OCI-LY7 (cell line): ENCODE results near the gene FRRS1. TPM values are rescaled to one million over a fixed set of nuclear protein-coding genes. Genes with fewer than 3 reads are reported as not detected.

Experiments
- BruUV-seq: library from RNA; stranded (reverse); fragments of 400-500 nt; replicated peaks from 2 replicates; lab custom pipeline; 2021; lab: Mats Ljungman, UMichigan
- CTCF ChIA-PET: fragments of 300-600 bp; sonication (Branson Sonifier 250); formaldehyde crosslinking; loops from one replicate; lab custom pipeline; 2022; ENCODE audit warnings: antibody characterized with exemption; ENCODE audit not compliant: unreplicated experiment; lab: Charles Lee
- POLR2A ChIA-PET: fragments of 300-600 bp; sonication (Branson Sonifier 250); formaldehyde crosslinking; loops from one replicate; lab custom pipeline; 2022; ENCODE audit warnings: antibody characterized with exemption; lab: Charles Lee
- DNase-seq: peaks from one replicate; pipeline ENCODE4 v3.0.0-alpha.2; 2015; ENCODE audit warnings: low spot score
- H2AFZ ChIP-seq: fragments of 200-600 bp; sonication (generic), shearing (Covaris generic); 2 replicates; pipeline ENCODE4 v1.6.1; 2014; ENCODE audit warnings: mild to moderate bottlenecking, antibody characterized with exemption, low read length, moderate library complexity
- H3K27ac ChIP-seq: fragments of 200-600 bp; sonication (generic); 2 replicates; pipeline ENCODE4 v1.5.1; 2014; ENCODE audit warnings: mixed run types, low read depth, mild to moderate bottlenecking, moderate library complexity, low read length, inconsistent platforms; ENCODE audit not compliant: poor library complexity, severe bottlenecking
- H3K36me3 ChIP-seq: fragments of 200-600 bp; sonication (generic); 2 replicates; pipeline ENCODE4 v1.6.1; 2014; ENCODE audit warnings: mild to moderate bottlenecking, antibody characterized with exemption, low read length, moderate library complexity, mixed read lengths; ENCODE audit not compliant: insufficient read depth
- H3K4me1 ChIP-seq: fragments of 200-600 bp; sonication (generic); 2 replicates; pipeline ENCODE4 v1.5.1; 2014; ENCODE audit warnings: mild to moderate bottlenecking, low read length; ENCODE audit not compliant: insufficient read depth, poor library complexity, severe bottlenecking
- H3K4me2 ChIP-seq: fragments of 200-600 bp; sonication (generic); 2 replicates; pipeline ENCODE4 v1.6.1; 2014; ENCODE audit warnings: mild to moderate bottlenecking, low read length
- H3K4me3 ChIP-seq: fragments of 200-600 bp; sonication (generic); 2 replicates; pipeline ENCODE4 v1.5.1; 2014; ENCODE audit warnings: mild to moderate bottlenecking, low read depth, low read length; ENCODE audit not compliant: poor library complexity, severe bottlenecking
- H3K79me2 ChIP-seq: fragments of 200-600 bp; sonication (generic); 2 replicates; pipeline ENCODE4 v1.6.1; 2016; ENCODE audit warnings: low read depth, mild to moderate bottlenecking, low read length, moderate library complexity, mixed read lengths; ENCODE audit not compliant: insufficient read depth
- H3K9me2 ChIP-seq: fragments of 200-600 bp; sonication (generic); 2 replicates; pipeline ENCODE4 v1.6.1; 2016; ENCODE audit warnings: mild to moderate bottlenecking, low read length, mixed read lengths; ENCODE audit not compliant: insufficient read depth
- H3K9me3 ChIP-seq: fragments of 200-600 bp; sonication (generic); 2 replicates; pipeline ENCODE4 v1.6.1; 2014; ENCODE audit warnings: mild to moderate bottlenecking, mixed run types, low read length, mixed read lengths
- H4K20me1 ChIP-seq: fragments of 200-600 bp; sonication (generic); 2 replicates; pipeline ENCODE4 v1.6.1; 2014; ENCODE audit warnings: mild to moderate bottlenecking, antibody characterized with exemption, low read length, moderate library complexity, mixed read lengths; ENCODE audit not compliant: insufficient read depth
- EZH2phosphoT487 ChIP-seq: fragments of 200-600 bp; sonication (generic); IDR thresholded peaks from 2 replicates; pipeline ENCODE4 v1.6.1; 2018; ENCODE audit warnings: low read depth, borderline replicate concordance, mild to moderate bottlenecking, mixed run types, antibody characterized with exemption, low read length, moderate library complexity, mixed read lengths
- intact Hi-C: fragments of 100-400 bp; cut with micrococcal nuclease; formaldehyde crosslinking; loops from one replicate; pipeline ENCODE4 v1.10.0; 2022; ENCODE audit not compliant: unreplicated experiment
- total RNA-seq, 2 experiments: library from RNA; depleted of rRNA in 1 of 2; stranded (reverse); fragments of >200 nt in 1 of 2; shearing (Covaris generic) in 1 of 2; gene quantifications; 2 replicates each; pipeline ENCODE4 v1.2.3, GENCODE V29; 2014 to 2022
- TF ChIP-seq, protein P1 (sequence below): fragments of 200-600 bp; sonication (generic); conservative IDR thresholded peaks from 2 replicates; pipeline ENCODE4 v1.5.1; 2014; ENCODE audit warnings: mild to moderate bottlenecking, antibody characterized with exemption, low read length, moderate library complexity, mixed read lengths

The FRRS1 gene
- total RNA-seq, 2 experiments from 2014 or later, result 4.5 to 6.5 TPM

DNA sequence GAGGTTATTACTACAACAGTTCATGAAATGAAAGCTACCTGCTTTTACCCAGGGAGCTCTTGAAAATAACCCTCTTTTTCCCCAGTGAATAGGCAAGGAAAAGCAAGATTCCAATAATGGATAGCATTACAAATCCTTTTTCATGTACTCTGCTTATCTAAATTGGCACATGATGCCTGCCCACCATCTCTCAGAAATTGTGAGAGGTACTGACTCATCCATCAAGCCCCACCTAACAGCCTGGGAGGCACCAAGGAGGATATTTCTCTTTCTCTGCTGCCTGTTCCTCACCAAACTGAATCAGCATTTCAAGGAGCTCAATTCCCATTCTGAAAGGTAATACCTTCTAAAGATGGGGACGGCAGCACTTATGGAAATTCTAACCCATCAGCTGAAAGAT lies 86.2 kb downstream of the FRRS1 start:
- DNase-seq, result no peak
- no peaks in the 10 kb centered on the region for H3K4me1 ChIP-seq
- ChIA-PET POLR2A (interaction anchor here (0.6 to 1.7 kb wide), 2 partner anchors 11 to 570 kb away, joined by 3 to 7 read pairs; no protein-coding TSS in a partner anchor), CTCF (no interaction called here)
- TF ChIP-seq, protein P1, sequence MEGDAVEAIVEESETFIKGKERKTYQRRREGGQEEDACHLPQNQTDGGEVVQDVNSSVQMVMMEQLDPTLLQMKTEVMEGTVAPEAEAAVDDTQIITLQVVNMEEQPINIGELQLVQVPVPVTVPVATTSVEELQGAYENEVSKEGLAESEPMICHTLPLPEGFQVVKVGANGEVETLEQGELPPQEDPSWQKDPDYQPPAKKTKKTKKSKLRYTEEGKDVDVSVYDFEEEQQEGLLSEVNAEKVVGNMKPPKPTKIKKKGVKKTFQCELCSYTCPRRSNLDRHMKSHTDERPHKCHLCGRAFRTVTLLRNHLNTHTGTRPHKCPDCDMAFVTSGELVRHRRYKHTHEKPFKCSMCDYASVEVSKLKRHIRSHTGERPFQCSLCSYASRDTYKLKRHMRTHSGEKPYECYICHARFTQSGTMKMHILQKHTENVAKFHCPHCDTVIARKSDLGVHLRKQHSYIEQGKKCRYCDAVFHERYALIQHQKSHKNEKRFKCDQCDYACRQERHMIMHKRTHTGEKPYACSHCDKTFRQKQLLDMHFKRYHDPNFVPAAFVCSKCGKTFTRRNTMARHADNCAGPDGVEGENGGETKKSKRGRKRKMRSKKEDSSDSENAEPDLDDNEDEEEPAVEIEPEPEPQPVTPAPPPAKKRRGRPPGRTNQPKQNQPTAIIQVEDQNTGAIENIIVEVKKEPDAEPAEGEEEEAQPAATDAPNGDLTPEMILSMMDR, result no peak
- TF ChIP-seq EZH2phosphoT487, result no peak
- H3K4me2 ChIP-seq, result no peak overlapping the region
- no peaks in the 10 kb centered on the region for H4K20me1 ChIP-seq
- intact Hi-C loops, result no loop called here
- no peaks in the 10 kb centered on the region for H3K9me3 ChIP-seq
- BruUV-seq, result no TSS peak
- no peaks in the 10 kb centered on the region for H3K36me3 ChIP-seq
- no peak overlapping the region for H3K4me3 ChIP-seq
- no peaks in the 10 kb centered on the region for H3K79me2 ChIP-seq
- H2AFZ ChIP-seq, result no peak overlapping the region
- no peak overlapping the region for H3K27ac ChIP-seq
- no peaks in the 10 kb centered on the region for H3K9me2 ChIP-seq

DNA sequence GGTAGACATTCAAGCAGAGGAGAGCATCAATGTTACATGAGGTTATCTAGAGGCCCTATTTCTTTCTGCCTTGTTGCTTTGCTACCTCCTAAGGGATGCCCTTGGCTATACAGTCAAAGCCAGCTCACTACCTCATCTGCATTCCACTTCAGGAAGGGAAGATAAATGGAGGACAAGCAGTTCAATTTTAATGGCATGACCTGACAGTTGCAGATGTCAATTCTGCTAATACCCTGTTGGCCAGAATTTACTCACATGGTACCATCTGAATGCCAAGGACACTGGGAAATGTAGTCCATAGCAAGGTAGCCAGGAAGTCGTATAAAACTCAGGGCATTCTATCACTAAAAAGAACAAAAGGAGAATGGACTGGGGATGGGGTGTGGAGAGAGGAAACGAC lies 89.0 kb downstream of the FRRS1 start:
- Histone ChIP-seq H3K4me2 (no peak overlapping the region), H3K4me3 (no peak overlapping the region), H3K36me3 (no peaks in the 10 kb centered on the region), H3K79me2 (no peaks in the 10 kb centered on the region), H2AFZ (no peak overlapping the region), H4K20me1 (no peaks in the 10 kb centered on the region), H3K4me1 (no peaks in the 10 kb centered on the region), H3K27ac (no peak overlapping the region), H3K9me2 (no peaks in the 10 kb centered on the region), H3K9me3 (no peaks in the 10 kb centered on the region)
- DNase-seq, result no peak
- POLR2A ChIA-PET, result no interaction called here
- intact Hi-C loops, result no loop called here
- no TSS peak for BruUV-seq
- CTCF ChIA-PET, result no interaction called here
- no peak for TF ChIP-seq EZH2phosphoT487
- TF ChIP-seq, protein P1, result no peak

DNA sequence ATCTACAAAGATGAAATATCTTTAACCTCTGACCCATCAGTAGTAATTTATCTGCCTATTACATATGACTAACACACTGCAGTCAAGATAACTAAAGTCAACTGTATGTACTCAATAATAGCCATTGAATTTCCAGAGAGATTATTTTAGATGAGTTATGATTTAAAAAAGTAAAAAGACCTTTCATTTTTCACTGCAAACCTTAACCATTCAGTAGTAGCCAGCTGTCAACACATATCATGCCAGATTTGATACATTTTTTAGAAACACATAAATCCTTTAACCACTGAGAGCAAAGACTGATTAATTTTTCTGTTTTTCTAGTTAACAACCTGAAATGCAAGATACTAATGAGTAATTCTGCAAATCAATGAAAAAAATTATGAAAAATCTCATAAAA lies 89.6 kb downstream of the FRRS1 start:
- intact Hi-C loops, result no loop called here
- no peak for DNase-seq
- Histone ChIP-seq H4K20me1 (no peaks in the 10 kb centered on the region), H3K36me3 (no peaks in the 10 kb centered on the region), H3K9me3 (no peaks in the 10 kb centered on the region), H3K79me2 (no peaks in the 10 kb centered on the region), H2AFZ (no peak overlapping the region), H3K4me2 (no peak overlapping the region), H3K9me2 (no peaks in the 10 kb centered on the region), H3K27ac (no peak overlapping the region), H3K4me1 (no peaks in the 10 kb centered on the region), H3K4me3 (no peak overlapping the region)
- POLR2A ChIA-PET, result interaction anchor here (0.6 to 0.7 kb wide), 2 partner anchors 145 to 355 kb away, joined by 3 to 4 read pairs; no protein-coding TSS in a partner anchor
- TF ChIP-seq, protein P1, result no peak
- no peak for TF ChIP-seq EZH2phosphoT487
- CTCF ChIA-PET, result no interaction called here
- BruUV-seq, result no TSS peak
